ENCODE results near the gene TSHZ2. TPM values are rescaled to one million over a fixed set of nuclear protein-coding genes. Genes with fewer than 3 reads are reported as not detected.

The TSHZ2 gene
- total RNA-seq, 4 donors from 2014 or later = 1.0 to 3.5 (median 2.8) TPM

GRCh38 chr20:52983726-52984450 lies 11.7 kb downstream of the TSHZ2 start:
- no peaks in the 10 kb centered on the region for H3K4me1 ChIP-seq
- H3K9me3 ChIP-seq = no peaks in the 10 kb centered on the region
- H3K27me3 ChIP-seq = no peaks in the 10 kb centered on the region
- no peak for ATAC-seq
- no peak overlapping the region for H3K27ac ChIP-seq
- intact Hi-C loops (cut with DNase I; ENCODE audit: low total_unique reads) (no loop called here), in situ Hi-C loops (cut with MboI; ENCODE audit: low sequenced_read_pairs in 4 of 4) (no loop called here)
- no peak overlapping the region for H3K4me3 ChIP-seq
- TF ChIP-seq, protein P1, sequence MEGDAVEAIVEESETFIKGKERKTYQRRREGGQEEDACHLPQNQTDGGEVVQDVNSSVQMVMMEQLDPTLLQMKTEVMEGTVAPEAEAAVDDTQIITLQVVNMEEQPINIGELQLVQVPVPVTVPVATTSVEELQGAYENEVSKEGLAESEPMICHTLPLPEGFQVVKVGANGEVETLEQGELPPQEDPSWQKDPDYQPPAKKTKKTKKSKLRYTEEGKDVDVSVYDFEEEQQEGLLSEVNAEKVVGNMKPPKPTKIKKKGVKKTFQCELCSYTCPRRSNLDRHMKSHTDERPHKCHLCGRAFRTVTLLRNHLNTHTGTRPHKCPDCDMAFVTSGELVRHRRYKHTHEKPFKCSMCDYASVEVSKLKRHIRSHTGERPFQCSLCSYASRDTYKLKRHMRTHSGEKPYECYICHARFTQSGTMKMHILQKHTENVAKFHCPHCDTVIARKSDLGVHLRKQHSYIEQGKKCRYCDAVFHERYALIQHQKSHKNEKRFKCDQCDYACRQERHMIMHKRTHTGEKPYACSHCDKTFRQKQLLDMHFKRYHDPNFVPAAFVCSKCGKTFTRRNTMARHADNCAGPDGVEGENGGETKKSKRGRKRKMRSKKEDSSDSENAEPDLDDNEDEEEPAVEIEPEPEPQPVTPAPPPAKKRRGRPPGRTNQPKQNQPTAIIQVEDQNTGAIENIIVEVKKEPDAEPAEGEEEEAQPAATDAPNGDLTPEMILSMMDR (IDR thresholded peaks at IDR 0.05 in 4 of 5, conservative IDR thresholded peaks at IDR 0.05 in 1 of 5) = no peak
- no peak for TF ChIP-seq POLR2A (IDR thresholded peaks at IDR 0.05)
- DNase-seq = no peak
- H3K36me3 ChIP-seq = no peaks in the 10 kb centered on the region

DNA sequence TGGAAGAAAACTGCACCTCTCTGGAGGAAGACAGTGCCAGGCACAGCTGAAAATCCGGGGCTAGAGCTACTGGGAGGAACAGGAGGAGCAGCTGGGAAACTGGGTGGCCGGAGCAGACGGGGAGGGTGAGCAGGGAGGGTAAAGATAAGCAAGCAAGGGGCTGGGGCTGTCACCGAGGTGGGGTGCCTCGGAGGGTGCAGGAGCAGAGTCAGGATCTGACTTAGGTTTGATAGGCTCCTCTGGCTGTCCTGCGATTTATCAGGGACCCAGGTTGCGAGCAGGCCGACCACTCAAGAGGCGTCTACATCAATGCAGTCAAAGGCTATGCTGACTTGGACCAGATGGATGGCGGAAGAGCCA lies 12.3 kb downstream of the TSHZ2 start:
- in situ Hi-C loops (cut with MboI; ENCODE audit: low sequenced_read_pairs in 4 of 4) = no loop called here
- DNase-seq (no peak), ATAC-seq (no peak)
- no peak for TF ChIP-seq POLR2A (IDR thresholded peaks at IDR 0.05)
- TF ChIP-seq, protein P1 (IDR thresholded peaks at IDR 0.05 in 4 of 5, conservative IDR thresholded peaks at IDR 0.05 in 1 of 5) = no peak
- Histone ChIP-seq H3K36me3 (no peaks in the 10 kb centered on the region), H3K27me3 (no peaks in the 10 kb centered on the region), H3K9me3 (no peaks in the 10 kb centered on the region), H3K4me3 (no peak overlapping the region), H3K4me1 (no peaks in the 10 kb centered on the region), H3K27ac (no peak overlapping the region)
- intact Hi-C loops (cut with DNase I; ENCODE audit: low total_unique reads) = no loop called here

DNA sequence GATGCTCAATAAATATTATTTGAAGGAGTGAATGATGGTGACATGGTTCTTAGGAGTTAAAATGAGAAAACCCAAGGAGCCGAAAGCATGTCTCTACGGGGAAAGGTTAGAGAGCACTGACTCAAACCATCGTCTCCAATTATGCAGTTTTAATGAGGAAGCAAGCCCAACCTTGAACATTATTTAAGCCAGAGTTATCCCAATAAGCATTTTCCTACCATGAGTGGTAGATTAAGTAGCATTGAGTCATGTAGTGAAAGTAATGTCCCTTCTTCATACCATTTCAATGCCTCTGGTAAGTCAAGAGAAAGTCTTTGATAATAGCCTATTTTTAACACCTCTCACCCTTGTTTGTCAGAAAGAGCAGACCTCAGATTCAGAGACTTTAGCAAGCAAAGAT lies 13.5 kb downstream of the TSHZ2 start:
- DNase-seq (no peak), ATAC-seq (no peak)
- in situ Hi-C loops (cut with MboI; ENCODE audit: low sequenced_read_pairs in 4 of 4) = no loop called here
- intact Hi-C loops (cut with DNase I; ENCODE audit: low total_unique reads) = no loop called here
- TF ChIP-seq, protein P1 (IDR thresholded peaks at IDR 0.05 in 4 of 5, conservative IDR thresholded peaks at IDR 0.05 in 1 of 5) = no peak
- no peak for TF ChIP-seq POLR2A (IDR thresholded peaks at IDR 0.05)
- Histone ChIP-seq H3K27ac (no peak overlapping the region), H3K4me1 (no peaks in the 10 kb centered on the region), H3K27me3 (no peaks in the 10 kb centered on the region), H3K36me3 (no peaks in the 10 kb centered on the region), H3K9me3 (no peaks in the 10 kb centered on the region), H3K4me3 (no peak overlapping the region)

- Histone ChIP-seq H3K4me3 (no peak overlapping the region), H3K4me1 (peaks cover 0 to under 1% of the 10 kb centered on the region in 2 donors), H3K27me3 (no peaks in the 10 kb centered on the region), H3K36me3 (no peaks in the 10 kb centered on the region), H3K9me3 (no peaks in the 10 kb centered on the region), H3K27ac (no peak overlapping the region)
- no peak for ATAC-seq
- intact Hi-C loops (cut with DNase I; ENCODE audit: low total_unique reads) (no loop called here), in situ Hi-C loops (cut with MboI; ENCODE audit: low sequenced_read_pairs in 4 of 4) (no loop called here)
- DNase-seq = no peak
- TF ChIP-seq POLR2A (IDR thresholded peaks at IDR 0.05) = no peak
- TF ChIP-seq, protein P1 (IDR thresholded peaks at IDR 0.05 in 4 of 5, conservative IDR thresholded peaks at IDR 0.05 in 1 of 5) = no peak
Observed at GRCh38 chr20:52987295-52987694, 15.1 kb downstream of the TSHZ2 start.

DNA sequence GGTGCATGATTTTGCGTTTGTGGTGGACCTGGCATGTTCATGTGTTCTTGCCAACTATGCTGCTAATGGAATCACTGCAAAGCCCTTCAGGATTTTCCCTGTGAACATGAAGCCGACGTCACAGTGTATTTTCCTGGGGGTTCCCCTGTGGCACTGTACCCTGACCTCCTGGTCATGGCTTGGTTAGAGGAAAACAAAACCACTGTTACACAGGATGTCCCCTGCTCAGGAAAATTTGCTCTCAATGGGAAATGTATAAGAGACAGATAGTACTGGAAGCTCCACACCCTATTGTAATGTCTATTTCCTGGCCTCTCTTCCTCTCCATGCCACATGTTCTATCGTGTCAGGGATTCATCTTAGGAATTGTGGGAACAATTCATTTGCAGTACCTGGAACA lies 19.7 kb downstream of the TSHZ2 start:
- TF ChIP-seq POLR2A (IDR thresholded peaks at IDR 0.05) = no peak
- TF ChIP-seq, protein P1 (IDR thresholded peaks at IDR 0.05 in 4 of 5, conservative IDR thresholded peaks at IDR 0.05 in 1 of 5) = no peak
- H3K9me3 ChIP-seq = no peaks in the 10 kb centered on the region
- DNase-seq = no peak
- no peaks in the 10 kb centered on the region for H3K27me3 ChIP-seq
- peak overlapping the region in 1 of 4 donors; percentile 55 for H3K27ac ChIP-seq
- H3K36me3 ChIP-seq = no peaks in the 10 kb centered on the region
- peak in 1 of 2 donors; percentile 44 for ATAC-seq
- intact Hi-C loops (cut with DNase I; ENCODE audit: low total_unique reads) (no loop called here), in situ Hi-C loops (cut with MboI; ENCODE audit: low sequenced_read_pairs in 4 of 4) (no loop called here)
- H3K4me3 ChIP-seq = no peak overlapping the region
- peaks cover 0 to 9% of the 10 kb centered on the region in 2 donors for H3K4me1 ChIP-seq
